DND-41 (cell line): Measurements from ENCODE around the gene IGSF9.

Experiments
- ATAC-seq: fragments of 200-7000 bp; cut with Tn5 transposase; 3 replicates; pipeline ENCODE4 v1.9.1; 2021; ENCODE audit warnings: low read depth; ENCODE audit not compliant: insufficient read depth
- DNase-seq: peaks from one replicate; pipeline ENCODE4 v3.0.0-alpha.2; 2020
- H2AFZ ChIP-seq: 2 replicates; pipeline ENCODE4 v1.6.0; 2012; ENCODE audit warnings: low read depth, low read length
- H3K27ac ChIP-seq: 2 replicates; pipeline ENCODE4 v1.5.1; 2012; ENCODE audit warnings: low read length, inconsistent platforms
- H3K27me3 ChIP-seq: fragments of 200-600 bp; sonication (generic); 2 replicates; pipeline ENCODE4 v1.6.0; 2012; ENCODE audit warnings: low read length, mild to moderate bottlenecking, inconsistent platforms; ENCODE audit not compliant: insufficient read depth, poor library complexity
- H3K36me3 ChIP-seq: 2 replicates; pipeline ENCODE4 v1.5.1; 2012; ENCODE audit warnings: low read length, inconsistent platforms; ENCODE audit not compliant: insufficient read depth
- H3K4me1 ChIP-seq: 2 replicates; pipeline ENCODE4 v1.5.1; 2012; ENCODE audit warnings: mild to moderate bottlenecking, low read length; ENCODE audit not compliant: insufficient read depth
- H3K4me2 ChIP-seq: 2 replicates; pipeline ENCODE4 v1.6.0; 2012; ENCODE audit warnings: mild to moderate bottlenecking, moderate library complexity, low read length, inconsistent platforms; ENCODE audit not compliant: insufficient read depth
- H3K4me3 ChIP-seq, 2 experiments: fragments of 200-600 bp in 1 of 2; shearing (Covaris generic) in 1 of 2; 2 replicates each; pipeline ENCODE4 v1.5.1; 2012 to 2016; ENCODE audit warnings: inconsistent platforms in 2 of 2, low read length in 2 of 2, mild to moderate bottlenecking in 2 of 2, low read depth in 1 of 2, moderate library complexity in 1 of 2
- H3K79me2 ChIP-seq: 2 replicates; pipeline ENCODE4 v1.6.0; 2012; ENCODE audit warnings: low read length, inconsistent platforms; ENCODE audit not compliant: insufficient read depth
- H3K9ac ChIP-seq: 2 replicates; pipeline ENCODE4 v1.6.0; 2012; ENCODE audit warnings: low read depth, mild to moderate bottlenecking, inconsistent platforms, low read length, moderate library complexity
- H3K9me3 ChIP-seq: 2 replicates; pipeline ENCODE4 v1.5.1; 2012; ENCODE audit warnings: low read length, moderate library complexity, mild to moderate bottlenecking, inconsistent platforms; ENCODE audit not compliant: insufficient read depth, severe bottlenecking
- H4K20me1 ChIP-seq: 2 replicates; pipeline ENCODE4 v1.6.0; 2012; ENCODE audit warnings: low read length; ENCODE audit not compliant: insufficient read depth
- EZH2 ChIP-seq: IDR thresholded peaks from 3 replicates; pipeline ENCODE4 v1.6.1; 2012; ENCODE audit warnings: borderline replicate concordance, low read depth, mild to moderate bottlenecking, moderate library complexity, low read length, inconsistent platforms; ENCODE audit not compliant: severe bottlenecking
- TF ChIP-seq, protein P1 (sequence below): IDR thresholded peaks from 2 replicates; pipeline ENCODE4 v1.5.1; 2012; ENCODE audit warnings: borderline replicate concordance, low read length, moderate library complexity, mild to moderate bottlenecking; ENCODE audit not compliant: poor library complexity, severe bottlenecking; ENCODE audit errors: extremely low read depth

IGSF9 gene

DNA sequence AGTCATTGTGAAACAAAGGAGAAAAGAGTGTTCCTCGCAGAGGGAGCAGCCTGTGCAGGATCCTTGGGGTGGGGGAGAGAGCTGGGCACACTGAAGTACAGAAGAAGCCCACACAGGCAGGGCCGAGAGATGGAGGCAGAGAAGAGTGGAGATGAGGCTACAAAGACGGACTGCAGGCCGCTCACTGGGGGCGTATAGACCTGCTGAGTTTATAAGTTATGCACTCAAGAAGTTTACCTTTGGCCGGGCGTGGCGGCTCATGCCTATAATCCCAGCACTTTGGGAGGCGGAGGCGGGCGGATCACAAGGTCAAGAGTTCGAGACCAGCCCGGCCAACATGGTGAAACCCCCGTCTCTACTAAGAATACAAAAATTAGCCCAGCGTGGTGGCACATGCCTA is 16.2 kb upstream of the IGSF9 start:
- DNase-seq (no peak), ATAC-seq (no peak)
- no peaks in the 10 kb centered on the region for H3K36me3 ChIP-seq
- H3K79me2 ChIP-seq: no peaks in the 10 kb centered on the region
- H4K20me1 ChIP-seq: no peaks in the 10 kb centered on the region
- H3K27ac ChIP-seq: no peak overlapping the region
- TF ChIP-seq, protein P1, sequence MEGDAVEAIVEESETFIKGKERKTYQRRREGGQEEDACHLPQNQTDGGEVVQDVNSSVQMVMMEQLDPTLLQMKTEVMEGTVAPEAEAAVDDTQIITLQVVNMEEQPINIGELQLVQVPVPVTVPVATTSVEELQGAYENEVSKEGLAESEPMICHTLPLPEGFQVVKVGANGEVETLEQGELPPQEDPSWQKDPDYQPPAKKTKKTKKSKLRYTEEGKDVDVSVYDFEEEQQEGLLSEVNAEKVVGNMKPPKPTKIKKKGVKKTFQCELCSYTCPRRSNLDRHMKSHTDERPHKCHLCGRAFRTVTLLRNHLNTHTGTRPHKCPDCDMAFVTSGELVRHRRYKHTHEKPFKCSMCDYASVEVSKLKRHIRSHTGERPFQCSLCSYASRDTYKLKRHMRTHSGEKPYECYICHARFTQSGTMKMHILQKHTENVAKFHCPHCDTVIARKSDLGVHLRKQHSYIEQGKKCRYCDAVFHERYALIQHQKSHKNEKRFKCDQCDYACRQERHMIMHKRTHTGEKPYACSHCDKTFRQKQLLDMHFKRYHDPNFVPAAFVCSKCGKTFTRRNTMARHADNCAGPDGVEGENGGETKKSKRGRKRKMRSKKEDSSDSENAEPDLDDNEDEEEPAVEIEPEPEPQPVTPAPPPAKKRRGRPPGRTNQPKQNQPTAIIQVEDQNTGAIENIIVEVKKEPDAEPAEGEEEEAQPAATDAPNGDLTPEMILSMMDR: no peak
- no peak for TF ChIP-seq EZH2
- H3K9ac ChIP-seq: no peak overlapping the region
- H3K9me3 ChIP-seq: no peaks in the 10 kb centered on the region
- no peak overlapping the region for H3K4me3 ChIP-seq
- H3K4me2 ChIP-seq: no peak overlapping the region
- no peaks in the 10 kb centered on the region for H3K4me1 ChIP-seq
- H3K27me3 ChIP-seq: peaks cover 28% of the 10 kb centered on the region
- no peak overlapping the region for H2AFZ ChIP-seq

DNA sequence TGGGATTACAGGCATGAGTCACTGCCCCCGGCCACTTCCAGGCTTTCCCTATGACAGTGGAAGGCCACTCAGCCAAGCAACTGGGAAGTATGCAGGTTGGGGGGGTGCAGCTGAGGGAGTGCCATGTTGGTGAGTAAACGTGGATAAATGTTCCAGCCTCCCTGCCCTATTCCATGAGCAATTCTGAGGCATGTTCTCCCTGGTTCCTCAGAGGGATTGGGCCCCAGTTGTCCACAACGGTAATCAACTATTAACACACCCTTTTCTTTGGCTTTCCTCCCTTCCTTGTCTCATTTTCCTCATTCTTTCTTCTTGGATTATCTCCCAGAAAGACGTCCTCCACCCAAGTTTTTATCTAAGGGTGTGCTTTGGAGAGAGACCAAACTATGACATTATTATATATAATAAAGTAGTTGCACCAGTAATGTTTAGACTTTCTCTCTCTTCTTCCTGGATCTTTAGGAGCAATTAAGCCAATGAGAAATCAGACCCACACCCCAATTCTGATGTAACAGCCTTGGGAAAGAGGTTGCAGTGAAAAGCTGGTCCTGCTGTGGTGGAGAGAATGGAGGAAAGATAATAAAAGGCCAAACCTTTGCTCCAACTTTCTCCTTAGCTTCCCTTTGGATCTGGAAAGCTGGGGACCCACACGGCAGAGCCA is 15.4 kb upstream of the IGSF9 start:
- Histone ChIP-seq H3K9me3 (no peaks in the 10 kb centered on the region), H3K9ac (no peak overlapping the region), H3K27me3 (peaks cover 25% of the 10 kb centered on the region), H2AFZ (no peak overlapping the region), H3K4me1 (no peaks in the 10 kb centered on the region), H3K4me2 (no peak overlapping the region), H3K79me2 (no peaks in the 10 kb centered on the region), H3K4me3 (no peak overlapping the region), H3K36me3 (no peaks in the 10 kb centered on the region), H4K20me1 (no peaks in the 10 kb centered on the region), H3K27ac (no peak overlapping the region)
- TF ChIP-seq, protein P1: no peak
- TF ChIP-seq EZH2: no peak
- no peak for ATAC-seq
- no peak for DNase-seq

DNA sequence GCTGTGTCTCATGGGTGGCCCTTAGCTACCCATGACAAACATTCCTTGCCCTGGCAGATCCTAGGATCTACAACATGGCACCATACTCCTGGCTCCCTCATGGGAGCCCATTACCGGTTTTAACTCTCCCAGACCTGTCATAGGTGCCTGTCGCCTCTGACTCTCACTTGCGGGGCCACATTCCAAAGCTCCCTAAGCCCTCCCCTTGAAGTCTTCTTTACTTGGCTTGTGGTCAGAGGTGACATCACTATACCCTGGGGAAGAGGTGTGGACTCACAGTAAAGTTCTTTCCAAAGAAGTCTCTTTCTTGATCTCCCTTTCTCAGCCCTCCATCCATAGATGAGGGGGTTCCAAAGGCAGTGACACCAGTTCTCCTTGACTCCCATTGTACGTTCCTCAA is 14.0 kb upstream of the IGSF9 start:
- Histone ChIP-seq H3K4me1 (no peaks in the 10 kb centered on the region), H3K27me3 (peaks cover 16% of the 10 kb centered on the region), H3K4me2 (no peak overlapping the region), H2AFZ (no peak overlapping the region), H4K20me1 (no peaks in the 10 kb centered on the region), H3K27ac (no peak overlapping the region), H3K79me2 (no peaks in the 10 kb centered on the region), H3K4me3 (no peak overlapping the region), H3K9me3 (no peaks in the 10 kb centered on the region), H3K9ac (no peak overlapping the region), H3K36me3 (no peaks in the 10 kb centered on the region)
- DNase-seq (no peak), ATAC-seq (no peak)
- TF ChIP-seq EZH2: no peak
- TF ChIP-seq, protein P1: no peak
